Uterus (tissue), 2 donors: ENCODE measurements around the gene DERA.

Experiments
- CTCF ChIP-seq, 4 experiments: fragments of 200-600 bp in 2 of 4; fragments of 450-650 bp in 2 of 4; sonication (generic) in 2 of 4; IDR thresholded peaks; one replicate each; pipeline ENCODE4 v1.5.1; 2016 to 2019; ENCODE audit warnings: antibody characterized with exemption in 4 of 4, mild to moderate bottlenecking in 2 of 4, moderate library complexity in 1 of 4
- POLR2A ChIP-seq, 2 donors: fragments of 450-650 bp; IDR thresholded peaks; one replicate each; pipeline ENCODE4 v1.6.1; 2016; ENCODE audit warnings: antibody characterized with exemption in 2 of 2, mild to moderate bottlenecking in 1 of 2, moderate library complexity in 1 of 2

- TF ChIP-seq CTCF (IDR thresholded peaks at IDR 0.05), result no peak
- no peak for TF ChIP-seq POLR2A (IDR thresholded peaks at IDR 0.05)
These were observed 132.3 kb downstream of the DERA start for GRCh38 chr12:16043480-16043879.
